SH-SY5Y (cell line): ENCODE data around the gene FAM240B.
A peak's percentile ranks its signal among the peaks of the same experiment; 100 is the strongest.

Experiments
- GATA2 ChIP-seq: IDR thresholded peaks from 2 replicates; pipeline ENCODE4 v1.6.1; 2011; ENCODE audit warnings: mild to moderate bottlenecking, low read depth, low read length
- GATA3 ChIP-seq: IDR thresholded peaks from 2 replicates; pipeline ENCODE4 v1.6.1; 2011; ENCODE audit warnings: low read depth, mild to moderate bottlenecking, low read length, moderate library complexity

FAM240B gene

GRCh38 chr9:38724754-38725153, 4.8 kb upstream of the FAM240B start:
- TF ChIP-seq GATA3 (no peak), GATA2 (no peak)

- TF ChIP-seq GATA2 (no peak), GATA3 (no peak)
Observed at GRCh38 chr9:38718148-38718547, 1.8 kb downstream of the FAM240B start.

- TF ChIP-seq GATA2 (no peak), GATA3 (no peak)
Observed at GRCh38 chr9:38715684-38716083, 4.2 kb downstream of the FAM240B start.

- TF ChIP-seq GATA2, result no peak
- no peak for TF ChIP-seq GATA3
Observed at GRCh38 chr9:38713426-38713825, 6.5 kb downstream of the FAM240B start.

- TF ChIP-seq GATA2 (peak; percentile 76), GATA3 (no peak)
Observed at GRCh38 chr9:38708759-38709158, 11.2 kb downstream of the FAM240B start.

GRCh38 chr9:38707885-38708637, 11.9 kb downstream of the FAM240B start:
- TF ChIP-seq GATA3, result no peak
- no peak for TF ChIP-seq GATA2

- TF ChIP-seq GATA2 (no peak), GATA3 (no peak)
Observed at GRCh38 chr9:38706493-38706892, 13.4 kb downstream of the FAM240B start.

GRCh38 chr9:38705917-38706316, 14.0 kb downstream of the FAM240B start:
- TF ChIP-seq GATA3 (no peak), GATA2 (no peak)

- no peak for TF ChIP-seq GATA2
Observed at GRCh38 chr9:38700695-38701094, 19.2 kb downstream of the FAM240B start.

GRCh38 chr9:38699337-38699736, 20.6 kb downstream of the FAM240B start:
- TF ChIP-seq GATA3, result no peak
- no peak for TF ChIP-seq GATA2

GRCh38 chr9:38697776-38698300, 22.1 kb downstream of the FAM240B start:
- TF ChIP-seq GATA2 (no peak), GATA3 (no peak)

GRCh38 chr9:38696999-38697398, 22.9 kb downstream of the FAM240B start:
- TF ChIP-seq GATA3 (no peak), GATA2 (no peak)

GRCh38 chr9:38694676-38695075, 25.3 kb downstream of the FAM240B start:
- TF ChIP-seq GATA3 (no peak), GATA2 (no peak)

GRCh38 chr9:38692707-38693106, 27.2 kb downstream of the FAM240B start:
- TF ChIP-seq GATA2 (no peak), GATA3 (no peak)

- TF ChIP-seq GATA2 (no peak), GATA3 (no peak)
Observed at GRCh38 chr9:38690574-38690973, 29.4 kb downstream of the FAM240B start.
